ENCODE measurements around the gene GLRX3.

The GLRX3 gene

GRCh38 chr10:130193033-130193432 is 56.8 kb downstream of the GLRX3 start:
- H3K4me3 ChIP-seq (ENCODE audit: low read depth, low read length) = no peak overlapping the region
- TF ChIP-seq CTCF (IDR thresholded peaks at IDR 0.05; ENCODE audit: low read depth, low read length, missing control alignments) = no peak
- no peak for DNase-seq (ENCODE audit: low read depth)

- H3K4me3 ChIP-seq (ENCODE audit: low read depth, low read length) = no peak overlapping the region
- no peak for TF ChIP-seq CTCF (IDR thresholded peaks at IDR 0.05; ENCODE audit: low read depth, low read length, missing control alignments)
- no peak for DNase-seq (ENCODE audit: low read depth)
These were observed 57.5 kb downstream of the GLRX3 start for GRCh38 chr10:130193493-130194193.

- no peak for DNase-seq (ENCODE audit: low read depth)
- TF ChIP-seq CTCF (IDR thresholded peaks at IDR 0.05; ENCODE audit: low read depth, low read length, missing control alignments) = no peak
- no peak overlapping the region for H3K4me3 ChIP-seq (ENCODE audit: low read depth, low read length)
These were observed 58.2 kb downstream of the GLRX3 start for GRCh38 chr10:130194194-130194990.

- no peak for TF ChIP-seq CTCF (IDR thresholded peaks at IDR 0.05; ENCODE audit: low read depth, low read length, missing control alignments)
- H3K4me3 ChIP-seq (ENCODE audit: low read depth, low read length) = no peak overlapping the region
- no peak for DNase-seq (ENCODE audit: low read depth)
These were observed 58.9 kb downstream of the GLRX3 start for GRCh38 chr10:130194991-130195645.

GRCh38 chr10:130195746-130196294 is 59.6 kb downstream of the GLRX3 start:
- no peak for TF ChIP-seq CTCF (IDR thresholded peaks at IDR 0.05; ENCODE audit: low read depth, low read length, missing control alignments)
- H3K4me3 ChIP-seq (ENCODE audit: low read depth, low read length) = no peak overlapping the region
- no peak for DNase-seq (ENCODE audit: low read depth)

- TF ChIP-seq CTCF (IDR thresholded peaks at IDR 0.05; ENCODE audit: low read depth, low read length, missing control alignments) = no peak
- DNase-seq (ENCODE audit: low read depth) = no peak
- H3K4me3 ChIP-seq (ENCODE audit: low read depth, low read length) = no peak overlapping the region
These were observed 60.6 kb downstream of the GLRX3 start for GRCh38 chr10:130196511-130197487.

Data from GM12864 (cell line).